Ecto neural progenitor cell (in vitro differentiated cells): ENCODE measurements around the gene BABAM2.

Source experiments
- DNase-seq: peaks from one replicate; pipeline ENCODE4 v3.0.0-alpha.2; 2018; ENCODE audit warnings: low spot score

Gene BABAM2

DNA sequence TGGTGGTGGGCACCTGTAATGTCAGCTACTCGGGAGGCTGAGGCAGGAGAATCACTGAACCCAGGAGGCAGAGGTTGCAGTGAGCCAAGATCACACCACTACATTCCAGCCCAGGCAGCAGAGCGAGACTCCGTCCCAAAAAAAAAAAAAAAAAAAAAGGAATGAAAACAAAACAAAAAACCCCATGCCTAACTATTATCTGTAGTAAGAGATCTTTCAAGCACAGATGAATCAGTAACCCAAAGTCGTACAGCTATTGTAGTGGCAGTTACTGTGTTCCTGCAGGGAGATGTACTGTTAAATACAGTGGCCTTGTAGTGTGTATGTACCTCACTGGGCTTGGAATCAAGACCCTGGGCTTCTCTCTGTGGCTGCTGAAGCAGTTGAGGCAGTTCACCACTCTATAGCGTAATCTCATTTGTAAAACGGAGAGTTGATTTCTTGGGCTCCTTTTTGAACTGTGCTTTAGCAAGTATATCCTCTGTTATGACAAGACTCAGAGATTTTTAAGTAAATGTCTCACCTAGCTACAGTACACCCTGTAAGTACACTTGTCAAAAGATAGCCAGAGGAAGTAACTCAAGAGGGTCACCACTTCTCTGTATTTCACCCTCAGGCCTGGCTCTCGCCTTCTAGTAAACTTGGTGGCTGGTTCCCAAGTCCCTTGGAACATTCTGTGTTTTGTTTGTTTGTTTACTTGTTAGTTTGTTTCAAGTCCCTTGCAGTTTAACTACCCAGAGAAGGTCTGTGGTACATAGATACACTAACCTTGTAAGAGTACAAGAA, 392.5 kb downstream of the BABAM2 start:
- DNase-seq, result no peak

DNA sequence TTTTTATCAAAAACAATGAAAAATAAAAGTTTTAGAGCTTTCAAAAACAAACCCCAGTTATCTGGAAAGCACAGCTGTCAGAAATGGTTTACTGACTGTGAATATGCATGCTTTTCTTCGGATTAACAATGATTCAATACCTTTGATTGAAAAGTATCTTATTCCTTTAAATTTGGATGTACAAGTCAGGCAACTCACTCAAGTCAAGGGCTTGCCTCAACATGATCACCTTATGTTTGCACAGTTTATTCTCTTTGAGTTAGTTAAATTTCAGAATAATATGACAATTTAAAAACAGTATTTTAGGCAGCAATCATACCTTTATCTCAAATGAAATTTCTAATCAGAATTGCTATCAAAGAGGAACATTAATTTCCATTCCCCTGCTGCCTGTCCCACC, 393.3 kb downstream of the BABAM2 start:
- no peak for DNase-seq

DNA sequence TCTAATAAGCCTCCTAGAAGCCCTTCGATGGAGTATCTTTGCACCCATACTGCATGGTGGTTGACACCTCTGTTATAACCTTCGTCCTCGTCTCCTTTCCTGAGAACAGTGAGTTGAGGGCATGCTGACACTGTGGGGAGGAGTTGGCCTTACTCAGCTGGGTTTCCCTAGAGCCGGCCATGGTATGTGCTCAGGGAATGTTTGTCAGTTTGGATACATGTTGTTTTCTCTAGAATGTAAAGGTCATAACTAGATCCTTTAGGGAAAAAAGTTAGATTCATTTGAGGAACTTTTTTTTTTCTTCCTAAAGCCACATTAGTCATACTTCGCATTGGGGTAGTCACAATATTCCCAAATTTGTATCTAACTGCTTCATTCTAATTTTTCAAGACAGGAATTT, 396.1 kb downstream of the BABAM2 start:
- DNase-seq, result no peak

DNA sequence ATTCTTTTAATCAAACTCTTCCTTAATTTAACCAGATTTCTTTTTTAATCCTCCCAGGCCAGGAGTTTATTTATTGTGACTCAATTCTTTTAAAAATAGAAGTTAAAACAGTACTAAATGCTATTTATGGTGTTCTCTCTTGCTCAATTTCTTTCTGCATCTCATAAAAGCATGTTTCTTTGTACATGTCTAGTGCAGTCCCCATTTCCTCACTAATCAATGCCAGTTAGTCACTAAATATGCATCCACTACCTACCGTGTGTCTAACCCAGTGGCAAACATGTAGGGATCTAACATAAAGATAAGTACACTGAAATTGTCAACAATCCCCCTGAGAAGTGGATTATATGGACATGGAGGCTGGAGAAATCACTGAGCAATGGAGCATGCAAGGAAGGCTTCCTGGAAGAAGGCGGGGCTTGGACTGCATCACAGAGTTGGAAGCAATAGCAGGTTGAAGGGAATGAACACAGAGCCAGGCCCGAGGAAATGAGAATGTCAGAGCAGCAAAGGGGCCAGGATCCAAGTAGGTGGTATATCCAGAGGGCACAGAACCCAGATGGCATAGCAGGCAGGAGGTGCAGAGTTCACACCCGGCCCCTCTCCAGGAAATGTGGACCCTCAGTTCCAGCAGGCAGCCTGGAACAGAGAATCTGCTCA, 396.9 kb downstream of the BABAM2 start:
- no peak for DNase-seq

DNA sequence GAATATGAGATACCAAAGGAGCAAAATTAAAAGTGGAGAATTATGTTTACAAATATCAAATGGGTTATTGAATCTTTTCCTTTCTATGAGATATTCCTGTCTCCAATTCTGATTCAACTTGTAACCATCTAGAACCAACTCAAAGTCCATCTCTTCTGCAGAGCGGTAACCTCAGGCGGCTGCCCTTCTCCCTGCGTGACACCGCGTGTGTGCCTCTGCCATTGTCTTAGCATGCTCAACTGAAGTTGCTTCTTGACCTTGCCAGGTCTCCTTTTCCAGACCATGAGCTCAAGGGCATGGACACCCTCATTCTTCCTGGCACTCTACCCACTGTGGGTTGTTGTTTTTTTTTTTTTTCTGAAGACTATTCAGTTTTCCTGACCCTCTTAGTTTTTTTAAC, 398.1 kb downstream of the BABAM2 start:
- DNase-seq, result no peak

DNA sequence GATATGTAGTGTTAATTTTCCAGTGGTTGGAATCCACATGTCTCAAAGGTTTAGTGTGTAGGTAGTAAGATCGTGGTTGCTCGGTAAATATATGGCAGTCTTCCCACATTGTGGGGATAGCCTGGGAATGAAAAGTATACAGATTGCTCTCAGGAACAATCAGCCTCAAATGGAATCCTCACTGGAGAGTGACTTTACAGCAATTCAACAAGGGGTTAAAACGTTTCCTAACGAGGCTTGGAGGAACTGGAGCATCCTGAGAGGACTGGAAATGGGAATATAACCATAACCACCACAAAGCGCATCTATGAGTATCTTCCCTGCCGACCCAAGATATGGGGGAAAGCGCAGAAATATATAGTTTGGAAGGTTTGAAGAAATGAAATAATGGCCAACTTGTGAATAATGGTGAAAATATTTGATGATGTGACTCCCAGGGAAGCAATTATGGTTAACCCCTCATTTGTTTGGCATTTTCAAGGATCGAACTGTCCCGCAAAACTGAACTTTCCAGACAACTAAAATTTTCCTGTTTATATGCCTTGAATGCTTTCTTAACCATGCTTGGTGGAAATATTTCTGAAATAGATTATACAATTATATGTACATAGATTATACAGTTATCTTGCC, 401.4 kb downstream of the BABAM2 start:
- no peak for DNase-seq

DNA sequence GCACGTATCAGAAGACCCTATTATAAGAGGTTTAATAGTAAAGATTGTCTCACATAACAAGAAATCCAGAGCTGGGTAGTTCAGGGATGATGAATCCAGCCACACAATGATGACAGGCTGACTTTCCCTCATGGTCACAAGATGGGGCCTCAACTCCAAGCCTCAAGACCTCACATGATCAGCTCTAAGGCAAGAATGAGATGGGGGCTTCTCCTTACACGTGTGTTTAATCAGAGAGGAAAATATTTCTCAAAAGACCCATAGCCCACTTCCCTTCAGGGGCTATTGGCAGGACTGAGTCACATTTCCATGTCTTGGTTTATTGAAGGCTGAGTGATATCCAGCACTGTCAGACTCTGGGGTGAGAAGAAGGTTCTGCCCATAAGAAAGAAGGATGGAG, 402.0 kb downstream of the BABAM2 start:
- no peak for DNase-seq

DNA sequence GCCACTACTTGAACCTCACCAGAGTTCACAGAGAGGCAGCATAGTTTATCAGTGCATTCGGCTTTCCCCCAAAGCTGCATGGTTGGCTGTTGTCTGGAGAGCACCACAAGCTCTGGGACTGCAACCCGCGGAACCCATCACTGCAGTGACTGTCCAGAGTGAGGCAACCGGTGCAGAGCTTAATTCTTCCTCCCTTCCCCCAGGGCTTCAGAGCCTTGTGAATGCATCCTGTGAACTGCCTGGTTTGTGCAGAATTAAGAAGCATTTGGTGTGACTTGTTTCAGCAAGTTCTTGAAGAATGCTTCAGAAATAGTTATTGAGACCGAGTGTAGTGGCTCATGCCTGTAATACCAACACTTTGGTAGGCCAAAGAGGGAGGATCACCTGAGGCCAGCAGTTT, 402.9 kb downstream of the BABAM2 start:
- DNase-seq, result no peak

DNA sequence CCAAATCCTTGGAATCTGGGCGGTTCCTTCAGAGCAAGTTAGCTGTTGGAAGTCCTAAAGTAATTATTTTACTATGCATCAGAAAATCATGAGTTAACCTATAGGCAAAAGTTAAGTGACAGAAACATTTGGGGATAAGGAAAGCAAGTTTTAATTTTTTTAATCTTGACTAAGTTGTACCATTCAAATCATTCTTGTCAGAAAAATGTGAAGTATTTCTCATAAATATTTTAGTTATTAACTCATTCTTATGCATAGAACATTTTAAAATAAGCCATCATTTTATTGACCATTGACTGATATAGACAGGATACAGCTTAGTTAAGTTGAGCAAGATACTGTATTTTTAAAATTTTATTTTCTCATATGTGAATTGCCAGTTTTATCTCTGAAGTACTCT, 403.9 kb downstream of the BABAM2 start:
- DNase-seq, result no peak

DNA sequence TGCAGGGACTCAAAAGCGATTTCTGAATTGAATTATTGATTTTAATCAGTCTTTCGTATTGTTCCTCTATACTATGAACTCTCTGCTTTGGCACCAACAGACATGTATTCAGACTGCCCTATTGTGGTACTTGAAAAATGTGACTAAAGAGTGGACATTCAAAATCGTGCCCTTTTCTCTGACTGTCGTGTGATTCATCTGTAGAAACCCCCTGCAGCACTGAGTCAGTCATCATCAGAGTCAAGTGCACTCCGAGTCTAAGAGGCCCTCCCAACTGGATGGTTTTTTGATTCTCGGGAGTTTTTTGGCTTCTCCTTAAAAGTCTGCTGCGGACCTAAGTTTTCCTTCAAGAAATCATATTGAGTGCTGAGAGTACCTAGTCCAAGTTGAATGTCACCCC, 405.7 kb downstream of the BABAM2 start:
- no peak for DNase-seq

DNA sequence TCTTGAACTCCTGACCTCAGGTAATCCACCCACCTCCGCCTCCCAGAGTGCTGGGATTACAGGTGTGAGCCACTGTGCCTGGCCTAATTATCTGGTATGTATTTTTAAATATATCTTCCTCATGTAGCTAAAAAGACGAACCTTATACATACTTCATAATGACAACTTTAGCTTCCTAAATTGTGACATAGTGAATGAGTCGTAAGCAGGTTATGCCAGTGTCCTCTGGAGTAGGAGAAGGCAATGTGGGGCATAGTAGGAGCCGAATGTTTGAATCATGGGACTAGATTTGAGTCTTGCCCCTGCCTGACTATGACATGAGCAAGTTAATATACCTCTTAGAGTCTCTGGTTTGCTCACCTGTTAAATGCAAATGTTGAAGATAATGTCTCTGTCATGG, 406.4 kb downstream of the BABAM2 start:
- no peak for DNase-seq

DNA sequence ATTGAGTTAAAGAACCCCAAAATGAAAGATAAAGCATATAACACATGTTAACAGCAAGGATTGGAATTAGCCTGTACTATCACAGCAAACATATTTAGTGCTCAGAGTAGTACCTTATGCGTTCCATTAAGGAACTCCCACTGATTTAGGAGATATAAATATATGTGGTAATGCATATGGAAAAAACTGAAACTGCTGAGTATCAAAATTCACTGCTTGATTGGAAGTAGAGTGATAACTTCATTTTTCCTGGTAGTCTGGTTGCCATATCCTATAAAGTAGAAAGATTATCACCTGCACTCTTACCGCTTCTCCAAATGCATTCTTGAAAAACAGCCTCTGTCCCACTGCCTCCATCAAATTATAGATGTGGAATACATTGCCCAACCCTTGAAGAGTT, 407.0 kb downstream of the BABAM2 start:
- DNase-seq, result no peak

DNA sequence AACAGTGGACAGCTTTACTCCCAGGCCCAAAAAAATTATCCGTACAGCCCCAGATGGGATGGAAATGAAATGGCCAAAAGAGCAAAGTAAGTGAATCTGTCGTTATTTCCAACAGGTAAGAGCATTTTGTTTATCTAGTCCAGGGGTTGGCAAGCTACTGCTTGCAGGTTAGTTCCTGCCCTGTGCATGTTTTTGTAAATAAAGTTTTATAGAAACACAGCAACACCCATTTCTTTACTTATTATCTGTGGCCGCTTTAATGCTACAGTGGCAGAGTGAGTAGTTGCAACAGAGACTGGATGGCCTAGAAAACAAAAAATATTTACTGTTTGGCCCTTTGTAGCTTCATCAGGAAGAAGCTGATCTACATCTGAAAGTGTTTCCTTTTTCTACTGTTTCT, 407.9 kb downstream of the BABAM2 start:
- DNase-seq, result no peak

DNA sequence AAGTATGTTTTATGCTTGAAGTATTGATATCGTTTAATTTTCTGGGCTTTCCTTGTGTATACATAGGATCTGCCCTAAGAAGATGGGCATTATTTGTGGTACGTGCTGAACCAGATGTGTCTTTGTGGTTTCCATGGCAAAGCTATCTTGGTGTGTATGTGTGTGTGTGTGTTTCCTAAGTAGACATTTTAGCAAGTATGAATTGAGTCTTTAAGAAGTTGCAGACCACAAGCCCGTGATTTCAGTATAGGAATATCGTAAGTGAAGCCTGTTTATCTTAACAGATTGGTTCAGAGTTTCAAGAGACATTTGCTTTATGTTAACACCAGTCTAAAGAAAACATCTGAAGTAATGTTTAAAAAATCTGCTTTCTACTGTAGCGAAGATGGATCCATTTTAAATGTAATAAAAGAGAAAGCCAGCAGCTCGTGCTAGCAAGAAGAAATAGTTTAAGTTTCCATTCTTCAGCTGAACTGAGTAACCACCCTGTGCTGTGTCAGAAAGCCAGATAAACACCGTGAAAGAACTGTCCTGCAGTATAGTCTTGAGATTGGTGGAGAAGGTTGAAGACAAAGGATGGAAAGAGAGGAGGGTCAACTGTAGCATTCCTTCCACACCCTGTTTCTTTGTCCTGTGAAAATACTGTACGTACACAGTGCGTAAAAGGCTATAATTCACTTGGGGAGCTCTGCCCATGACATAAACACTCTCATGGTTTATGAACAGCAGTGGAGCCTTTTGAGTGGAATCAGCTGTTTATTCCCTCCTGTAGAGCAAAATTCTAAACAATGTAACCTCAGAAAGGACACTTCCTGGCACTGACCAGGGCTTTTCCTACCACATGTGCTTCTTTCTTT, 410.2 kb downstream of the BABAM2 start:
- DNase-seq, result no peak

DNA sequence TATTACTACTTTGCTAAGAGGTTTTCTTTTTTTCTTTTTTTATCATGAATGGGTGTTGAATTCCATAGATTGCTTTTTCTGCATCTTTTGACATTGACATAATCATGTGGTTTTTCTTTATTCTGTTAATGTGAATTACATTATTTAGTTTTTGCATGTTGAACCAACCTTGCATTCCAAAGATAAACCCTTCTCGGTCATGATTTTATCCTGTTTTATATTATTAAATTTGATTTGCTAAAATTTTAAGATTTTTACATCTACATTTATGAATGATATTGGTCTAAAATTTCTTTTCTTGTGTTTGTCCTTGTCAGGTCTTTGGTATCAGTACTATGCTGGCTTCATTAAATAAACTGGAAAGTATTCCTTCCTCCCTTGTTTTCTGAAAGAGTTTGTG, 414.7 kb downstream of the BABAM2 start:
- DNase-seq, result no peak

DNA sequence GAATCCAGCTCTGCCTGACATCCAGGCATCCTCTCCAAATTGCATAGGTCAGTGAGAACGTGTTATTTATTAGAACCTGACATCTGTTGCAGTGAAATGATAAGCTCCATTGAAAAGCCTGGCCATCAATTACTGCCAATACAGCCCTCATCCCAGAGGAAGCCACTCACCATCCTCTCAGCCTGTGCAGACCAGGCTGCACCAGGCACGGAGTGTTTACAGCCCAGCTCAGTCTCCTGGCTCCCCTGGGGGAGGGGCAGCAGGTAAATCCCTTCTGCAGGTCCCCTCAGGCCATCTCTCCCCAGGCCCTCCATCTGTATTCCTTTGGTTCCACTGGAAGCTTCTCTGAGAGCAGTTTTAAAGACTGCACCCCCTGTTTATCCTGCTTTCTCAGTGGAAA, 419.6 kb downstream of the BABAM2 start:
- DNase-seq, result no peak

DNA sequence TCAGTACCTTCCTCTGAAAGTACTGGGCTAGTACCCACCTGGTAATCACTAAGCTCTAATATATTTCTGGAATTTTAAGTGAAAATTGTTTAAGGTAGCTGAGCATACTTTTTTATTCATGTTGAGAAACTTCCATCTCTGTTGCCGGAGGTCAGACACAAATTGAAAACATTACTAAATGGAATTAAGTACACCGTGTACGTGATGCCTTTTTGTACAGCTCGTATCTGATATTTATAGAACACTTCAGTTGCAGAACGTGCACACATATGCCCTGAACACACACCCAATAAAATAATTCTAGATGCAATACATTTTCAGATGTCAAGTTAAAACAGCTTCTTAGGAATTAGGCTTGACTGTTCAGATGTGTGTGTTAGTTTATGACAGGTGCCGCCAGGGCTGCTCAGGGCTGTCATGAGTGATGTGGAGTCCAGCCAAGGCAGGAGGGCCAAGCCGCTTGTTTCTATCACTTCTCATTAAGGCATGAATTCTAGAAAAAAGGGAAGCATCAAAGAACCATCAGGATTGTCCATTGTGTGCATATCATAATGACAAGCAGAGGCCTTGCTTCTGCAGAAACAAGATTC, 421.2 kb downstream of the BABAM2 start:
- DNase-seq, result no peak

DNA sequence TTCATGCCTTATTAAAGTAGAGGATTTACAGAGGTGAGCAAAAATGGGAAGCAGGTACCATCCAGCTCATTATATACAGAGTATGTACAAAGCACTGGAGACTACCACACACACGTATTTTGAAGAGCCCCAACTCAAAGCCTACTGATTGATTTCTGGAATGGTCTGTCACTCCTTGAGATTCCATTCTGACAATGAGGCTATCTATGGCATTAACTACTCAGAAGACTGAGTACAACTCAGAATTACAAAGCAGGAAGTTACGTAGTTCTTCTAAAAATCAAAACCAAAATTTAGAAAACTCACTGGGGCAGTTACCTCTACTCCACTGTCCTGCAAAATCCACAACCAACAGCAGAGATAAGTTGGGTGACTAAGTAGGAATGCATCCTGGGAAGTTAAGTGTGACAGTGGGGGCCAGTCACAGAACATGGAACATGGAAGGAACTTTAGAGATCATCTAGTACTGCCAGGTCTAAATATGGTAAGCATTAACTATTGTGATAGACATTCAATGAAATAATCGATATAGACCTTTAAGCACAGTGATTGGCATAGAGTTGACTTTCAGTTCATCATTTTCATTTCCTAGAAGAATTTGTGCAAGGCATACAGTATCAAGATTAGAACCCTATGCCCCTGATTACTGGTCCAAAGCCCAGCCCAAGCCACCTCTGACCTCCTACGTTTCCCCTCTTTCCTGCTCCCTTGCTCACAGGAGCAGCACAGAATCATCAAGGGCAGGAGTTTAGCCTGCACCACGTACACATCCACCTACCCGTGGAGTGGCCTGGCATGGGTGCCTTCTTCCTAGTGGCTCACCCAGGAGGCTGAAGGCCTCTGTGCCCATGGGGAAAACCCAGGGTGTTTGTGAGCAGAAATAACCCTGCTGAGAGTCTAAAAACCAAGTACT, 422.0 kb downstream of the BABAM2 start:
- no peak for DNase-seq

DNA sequence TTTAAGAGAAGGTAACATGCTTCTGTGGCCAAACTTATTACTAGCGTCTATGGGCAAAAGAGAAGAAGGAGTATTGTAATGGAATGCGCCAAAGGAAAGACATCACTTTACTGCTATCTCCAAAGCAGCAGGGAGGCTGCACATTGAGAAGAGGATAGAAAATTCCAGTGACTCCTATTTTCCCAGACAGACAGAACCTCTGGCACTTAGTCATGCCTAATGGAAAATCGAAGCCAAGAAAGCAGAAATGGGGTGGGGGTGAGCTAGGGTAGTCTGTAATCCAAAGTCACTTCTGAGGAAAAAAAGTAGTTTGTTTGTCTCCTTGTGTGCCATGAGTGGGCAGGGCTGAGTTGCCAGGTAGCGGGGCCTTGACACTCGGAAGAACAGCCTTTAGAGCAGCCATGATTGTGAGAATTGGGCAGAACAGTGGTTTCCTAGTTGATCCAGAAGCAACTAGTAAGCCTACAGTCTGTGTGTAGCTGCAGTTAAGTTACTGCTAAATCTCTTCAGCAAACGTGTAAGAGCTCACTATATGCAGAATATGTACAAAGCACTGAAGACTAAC, 422.8 kb downstream of the BABAM2 start:
- no peak for DNase-seq

DNA sequence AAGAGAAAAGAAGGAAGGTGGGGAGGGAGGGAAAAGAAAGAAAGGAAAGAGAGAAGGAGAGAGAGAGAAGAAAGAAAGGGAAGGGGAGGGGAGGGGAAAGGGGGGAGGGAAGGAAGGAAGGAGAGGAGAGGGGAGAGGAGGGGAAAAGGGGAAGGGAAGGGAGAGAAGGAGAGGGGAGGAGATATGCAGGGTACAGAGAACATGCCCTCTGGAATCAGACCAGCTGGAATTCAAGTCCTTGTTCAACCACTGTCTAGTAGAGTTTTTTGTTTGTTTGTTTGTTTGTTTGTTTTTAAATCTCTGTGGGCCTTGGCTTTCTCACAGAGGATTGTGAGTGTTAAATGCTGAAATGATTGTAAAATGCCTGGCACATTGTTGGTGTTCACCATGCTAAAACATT, 424.4 kb downstream of the BABAM2 start:
- no peak for DNase-seq
